ENCODE results near the gene TPM1.

- TF ChIP-seq CTCF (IDR thresholded peaks at IDR 0.05) (no peak), POLR2AphosphoS5 (IDR thresholded peaks at IDR 0.05; ENCODE audit: low read depth, low read length) (no peak)
Measured at GRCh38 chr15:63057468-63058345, 15.2 kb downstream of the TPM1 start.

Data from Panc1 (cell line).